Measurements from ENCODE around the gene HPSE2.

DNA sequence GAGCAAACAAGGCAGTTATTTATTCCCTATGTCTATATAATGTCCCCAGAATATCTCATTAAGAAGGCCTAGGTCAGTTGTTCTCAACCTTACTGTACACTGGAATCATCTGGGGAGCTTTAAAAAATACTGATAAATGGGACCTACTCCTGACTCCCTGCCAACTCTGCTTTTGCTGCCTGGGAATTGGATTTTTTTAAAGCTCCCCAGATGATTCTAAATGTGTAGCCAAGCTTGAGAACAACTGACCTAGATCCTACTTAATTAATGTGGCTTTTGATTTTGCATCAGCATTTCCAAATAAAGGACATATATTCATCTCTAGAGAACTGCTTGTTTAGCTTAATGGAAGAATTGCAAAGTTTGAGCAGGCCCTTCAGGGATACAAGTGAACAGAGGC is 697.2 kb downstream of the HPSE2 start:
- TF ChIP-seq TAF1 (IDR thresholded peaks at IDR 0.05; ENCODE audit: low read depth, low read length) (no peak), POLR2AphosphoS5 (IDR thresholded peaks at IDR 0.05; ENCODE audit: low read depth, low read length) (no peak), EGR1 (IDR thresholded peaks at IDR 0.05; ENCODE audit: borderline replicate concordance, low read depth, low read length) (no peak), POLR2A (IDR thresholded peaks at IDR 0.05; ENCODE audit: control extremely low read depth in 1 of 2, low read depth in 2 of 2, low read length in 2 of 2) (no peak)
- TF ChIP-seq, protein P1, sequence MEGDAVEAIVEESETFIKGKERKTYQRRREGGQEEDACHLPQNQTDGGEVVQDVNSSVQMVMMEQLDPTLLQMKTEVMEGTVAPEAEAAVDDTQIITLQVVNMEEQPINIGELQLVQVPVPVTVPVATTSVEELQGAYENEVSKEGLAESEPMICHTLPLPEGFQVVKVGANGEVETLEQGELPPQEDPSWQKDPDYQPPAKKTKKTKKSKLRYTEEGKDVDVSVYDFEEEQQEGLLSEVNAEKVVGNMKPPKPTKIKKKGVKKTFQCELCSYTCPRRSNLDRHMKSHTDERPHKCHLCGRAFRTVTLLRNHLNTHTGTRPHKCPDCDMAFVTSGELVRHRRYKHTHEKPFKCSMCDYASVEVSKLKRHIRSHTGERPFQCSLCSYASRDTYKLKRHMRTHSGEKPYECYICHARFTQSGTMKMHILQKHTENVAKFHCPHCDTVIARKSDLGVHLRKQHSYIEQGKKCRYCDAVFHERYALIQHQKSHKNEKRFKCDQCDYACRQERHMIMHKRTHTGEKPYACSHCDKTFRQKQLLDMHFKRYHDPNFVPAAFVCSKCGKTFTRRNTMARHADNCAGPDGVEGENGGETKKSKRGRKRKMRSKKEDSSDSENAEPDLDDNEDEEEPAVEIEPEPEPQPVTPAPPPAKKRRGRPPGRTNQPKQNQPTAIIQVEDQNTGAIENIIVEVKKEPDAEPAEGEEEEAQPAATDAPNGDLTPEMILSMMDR (IDR thresholded peaks at IDR 0.05; ENCODE audit: control extremely low read depth in 1 of 3, insufficient read depth in 1 of 3, low read depth in 1 of 3, low read length in 3 of 3): no peak

Measured in H1 (cell line).